Parathyroid adenoma (tissue), 2 donors: ENCODE data around the gene C16orf87.

ENCODE experiments used
- H2AFZ ChIP-seq: fragments of 300-600 bp; sonication (generic); one replicate; pipeline ENCODE4 v1.7.0; 2017; ENCODE audit warnings: antibody characterized with exemption, mild to moderate bottlenecking
- H3K27ac ChIP-seq: fragments of 300-600 bp; sonication (generic); one replicate; pipeline ENCODE4 v1.7.0; 2017
- H3K27me3 ChIP-seq: fragments of 300-600 bp; sonication (generic); one replicate; pipeline ENCODE4 v1.7.0; 2017; ENCODE audit warnings: low read length; ENCODE audit not compliant: control insufficient read depth, insufficient read depth
- H3K36me3 ChIP-seq: fragments of 300-600 bp; sonication (generic); one replicate; pipeline ENCODE4 v1.7.0; 2017; ENCODE audit warnings: low read length; ENCODE audit not compliant: control insufficient read depth, insufficient read depth
- H3K4me1 ChIP-seq: fragments of 300-600 bp; sonication (generic); one replicate; pipeline ENCODE4 v1.7.0; 2017; ENCODE audit warnings: control low read depth
- H3K4me2 ChIP-seq: fragments of 300-600 bp; sonication (generic); one replicate; pipeline ENCODE4 v1.7.0; 2017; ENCODE audit warnings: low read length
- H3K4me3 ChIP-seq: fragments of 300-600 bp; sonication (generic); one replicate; pipeline ENCODE4 v1.7.0; 2017; ENCODE audit warnings: low read depth, low read length
- H3K79me2 ChIP-seq: fragments of 300-600 bp; sonication (generic); one replicate; pipeline ENCODE4 v1.7.0; 2017; ENCODE audit warnings: control low read depth
- H3K9ac ChIP-seq: fragments of 300-600 bp; sonication (generic); one replicate; pipeline ENCODE4 v1.7.0; 2017; ENCODE audit warnings: mild to moderate bottlenecking
- H3K9me3 ChIP-seq: fragments of 300-600 bp; sonication (generic); one replicate; pipeline ENCODE4 v1.7.0; 2017; ENCODE audit warnings: low read length; ENCODE audit not compliant: control insufficient read depth
- CTCF ChIP-seq: fragments of 300-600 bp; sonication (generic); IDR thresholded peaks from one replicate; pipeline ENCODE4 v1.7.0; 2017; ENCODE audit warnings: antibody characterized with exemption, mild to moderate bottlenecking
- donor health status: primary hyperparathyroidism.

C16orf87 gene

DNA sequence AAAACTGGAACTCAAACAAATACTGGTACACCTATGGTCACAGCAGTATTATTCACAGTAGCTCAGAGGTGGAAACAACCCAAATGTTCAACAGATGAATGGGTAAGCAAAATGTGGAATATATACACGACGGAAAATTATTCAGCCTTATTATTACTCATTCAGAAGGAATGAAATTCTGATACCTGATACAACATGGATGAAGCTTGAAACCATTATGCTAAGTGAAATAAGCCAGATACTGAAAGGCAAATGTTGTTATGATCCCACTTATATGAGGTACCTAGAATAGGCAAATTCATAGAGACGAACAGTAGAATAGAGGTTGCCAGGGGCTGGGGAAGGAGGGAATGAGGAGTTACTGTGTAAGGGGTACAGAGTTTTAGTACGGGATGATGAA lies 55.8 kb downstream of the C16orf87 start:
- no peaks in the 10 kb centered on the region for H3K36me3 ChIP-seq
- no peak overlapping the region for H3K4me3 ChIP-seq
- no peak overlapping the region for H2AFZ ChIP-seq

GRCh38 chr16:46774743-46775177 lies 56.2 kb downstream of the C16orf87 start:
- Histone ChIP-seq H2AFZ (no peak overlapping the region), H3K36me3 (no peaks in the 10 kb centered on the region), H3K4me3 (no peak overlapping the region), H3K27ac (no peak overlapping the region), H3K27me3 (no peaks in the 10 kb centered on the region), H3K9ac (no peak overlapping the region), H3K9me3 (no peaks in the 10 kb centered on the region), H3K79me2 (no peaks in the 10 kb centered on the region), H3K4me2 (no peak overlapping the region), H3K4me1 (no peaks in the 10 kb centered on the region)
- no peak for TF ChIP-seq CTCF

More for the DNA sequence above, 55.8 kb downstream of the C16orf87 start:
- TF ChIP-seq CTCF: no peak
- Histone ChIP-seq H3K79me2 (no peaks in the 10 kb centered on the region), H3K27ac (no peak overlapping the region), H3K4me2 (no peak overlapping the region), H3K27me3 (no peaks in the 10 kb centered on the region), H3K9ac (no peak overlapping the region), H3K4me1 (no peaks in the 10 kb centered on the region), H3K9me3 (no peaks in the 10 kb centered on the region)

DNA sequence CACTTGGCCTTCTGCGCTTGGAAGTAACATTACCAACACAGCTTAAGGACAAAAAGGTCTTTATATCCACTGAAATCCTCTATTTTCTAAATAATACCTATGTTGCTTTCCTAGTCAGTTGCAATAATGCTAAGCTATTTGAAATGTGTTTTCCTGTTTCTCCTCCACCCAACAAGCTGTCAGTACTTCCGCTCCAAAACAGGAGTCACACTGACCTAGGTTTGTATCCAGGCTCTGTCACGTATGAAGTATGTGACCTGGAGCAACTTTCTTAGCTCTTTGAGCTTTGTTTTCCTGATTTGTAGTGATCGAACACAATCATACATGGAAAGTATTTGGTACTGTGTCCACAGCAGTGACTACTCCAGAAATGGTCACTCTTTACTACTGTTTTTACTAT lies 58.5 kb downstream of the C16orf87 start:
- H3K4me1 ChIP-seq: no peaks in the 10 kb centered on the region
- no peak overlapping the region for H3K4me2 ChIP-seq
- H2AFZ ChIP-seq: no peak overlapping the region
- H3K27ac ChIP-seq: no peak overlapping the region
- H3K9ac ChIP-seq: no peak overlapping the region
- no peaks in the 10 kb centered on the region for H3K79me2 ChIP-seq
- no peak for TF ChIP-seq CTCF
- H3K9me3 ChIP-seq: no peaks in the 10 kb centered on the region
- H3K36me3 ChIP-seq: no peaks in the 10 kb centered on the region
- no peaks in the 10 kb centered on the region for H3K27me3 ChIP-seq
- H3K4me3 ChIP-seq: no peak overlapping the region

GRCh38 chr16:46768809-46769208 lies 62.2 kb downstream of the C16orf87 start:
- H3K4me1 ChIP-seq: no peaks in the 10 kb centered on the region
- no peaks in the 10 kb centered on the region for H3K36me3 ChIP-seq
- no peak overlapping the region for H3K4me3 ChIP-seq

More at GRCh38 chr16:46768809-46769208, 62.2 kb downstream of the C16orf87 start:
- H3K27ac ChIP-seq: no peak overlapping the region
- no peaks in the 10 kb centered on the region for H3K79me2 ChIP-seq
- H3K9ac ChIP-seq: no peak overlapping the region
- no peaks in the 10 kb centered on the region for H3K27me3 ChIP-seq
- H2AFZ ChIP-seq: no peak overlapping the region
- no peak for TF ChIP-seq CTCF
- H3K4me2 ChIP-seq: no peak overlapping the region
- H3K9me3 ChIP-seq: no peaks in the 10 kb centered on the region
